ENCODE measurements around the gene ERVH48-1.
"Not testable (repeated sequence)": the region's sequence is repeated elsewhere in the genome, so short reads cannot be mapped to it uniquely, and the experiment has no call there.

ERVH48-1 gene

DNA sequence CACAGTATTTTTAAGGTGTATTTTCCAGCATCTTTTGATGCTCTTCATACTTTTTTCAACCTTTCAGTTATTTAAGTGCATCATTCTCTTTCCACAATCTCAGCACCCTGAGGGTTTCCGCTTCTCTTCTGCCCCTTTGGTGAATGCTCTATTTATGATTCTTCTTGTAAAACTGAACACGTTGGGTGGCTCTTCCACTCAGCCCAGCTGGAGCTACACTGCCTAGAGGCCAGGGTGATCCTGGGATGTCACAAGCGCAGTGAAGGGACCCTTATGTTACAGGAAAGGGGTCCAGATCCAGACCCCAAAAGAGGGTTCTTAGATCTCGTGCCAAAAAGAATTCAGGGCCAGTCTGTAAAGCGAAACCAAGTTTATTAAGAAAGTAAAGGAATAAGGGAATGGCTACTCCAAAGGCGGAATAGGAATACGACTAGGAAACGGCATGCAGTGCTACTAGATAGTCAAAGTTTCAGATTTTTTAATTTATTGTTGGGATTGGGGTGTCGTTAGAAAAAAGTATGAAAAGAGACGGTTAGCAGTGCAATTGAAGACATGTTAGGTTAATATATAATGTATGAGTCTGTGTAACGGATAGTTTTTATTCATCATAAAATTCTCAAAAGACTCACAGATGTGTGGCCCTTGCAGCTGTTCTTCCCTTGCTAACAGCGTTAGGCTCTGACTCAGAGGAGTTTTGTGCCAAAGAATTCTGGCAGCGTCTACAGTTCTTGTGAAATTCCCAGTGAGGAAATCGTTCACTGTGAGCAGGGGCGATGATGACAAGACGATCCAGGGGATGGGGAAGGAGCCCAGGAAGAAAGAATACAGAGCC is 14.4 kb upstream of the ERVH48-1 start:
- Histone ChIP-seq H4K20me1 (no peaks in the 10 kb centered on the region), H3K27me3 (no peaks in the 10 kb centered on the region), H3K4me3 (no peak overlapping the region), H3K9ac (no peak overlapping the region), H3K9me3 (no peaks in the 10 kb centered on the region), H3K4me1 (peaks cover 8% of the 10 kb centered on the region; the same call in 1 of the 2 replicates), H3K36me3 (no peaks in the 10 kb centered on the region), H3K27ac (no peak overlapping the region), H3K4me2 (no peak overlapping the region)
- TF ChIP-seq Cebpa-rat (IDR thresholded peaks at IDR 0.05), result no peak

GRCh38 chr21:42938606-42938995 is 13.2 kb upstream of the ERVH48-1 start:
- H3K27ac ChIP-seq, H3K9ac ChIP-seq, H3K4me1 ChIP-seq, H3K4me3 ChIP-seq, H3K9me3 ChIP-seq, H3K27me3 ChIP-seq, H4K20me1 ChIP-seq, H3K4me2 ChIP-seq, H3K36me3 ChIP-seq: not testable (repeated sequence)

DNA sequence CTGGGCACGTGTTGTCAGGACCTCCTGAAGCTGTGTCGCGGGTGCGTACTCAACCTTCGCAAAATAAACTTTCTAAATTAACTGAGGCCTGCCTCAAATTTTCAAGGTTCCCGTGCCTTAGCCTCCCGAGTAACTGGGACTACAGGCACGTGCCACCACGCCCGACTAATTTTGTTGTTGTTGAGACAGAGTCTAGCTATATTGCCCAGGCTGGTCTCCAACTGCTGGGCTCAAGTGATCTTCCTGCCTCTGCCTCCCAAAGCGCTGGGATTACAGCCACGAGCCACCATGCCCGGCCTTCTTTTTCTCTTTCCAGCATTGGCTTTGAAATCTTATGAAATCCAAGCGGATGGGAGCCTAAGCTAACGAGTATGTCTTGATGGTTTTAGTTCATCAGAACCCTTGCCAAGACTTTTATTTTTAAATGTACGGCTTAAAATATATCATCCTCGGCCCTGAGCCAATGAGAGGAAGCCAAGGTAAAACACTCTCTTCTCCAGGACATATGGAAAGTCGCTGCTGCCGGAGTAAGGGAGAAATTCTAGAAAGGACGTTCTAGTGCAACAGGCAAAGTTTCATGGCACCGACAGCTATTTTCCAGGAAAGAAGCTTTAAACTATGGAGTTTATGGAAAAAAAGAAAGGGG is 12.7 kb upstream of the ERVH48-1 start:
- H3K27ac ChIP-seq, result no peak overlapping the region
- H3K4me2 ChIP-seq, result no peak overlapping the region
- H3K9ac ChIP-seq, result no peak overlapping the region
- H3K36me3 ChIP-seq, result no peaks in the 10 kb centered on the region
- no peak for TF ChIP-seq Cebpa-rat (IDR thresholded peaks at IDR 0.05)
- H3K4me3 ChIP-seq, result no peak overlapping the region
- H3K4me1 ChIP-seq, result peaks cover 8% of the 10 kb centered on the region; the same call in 1 of the 2 replicates
- H4K20me1 ChIP-seq, result no peaks in the 10 kb centered on the region
- H3K9me3 ChIP-seq, result no peaks in the 10 kb centered on the region
- H3K27me3 ChIP-seq, result no peaks in the 10 kb centered on the region

GRCh38 chr21:42937034-42937940 is 11.9 kb upstream of the ERVH48-1 start:
- not testable (repeated sequence) for H3K27ac ChIP-seq, H3K9ac ChIP-seq, H3K4me2 ChIP-seq, H3K27me3 ChIP-seq, H4K20me1 ChIP-seq, H3K4me1 ChIP-seq, H3K4me3 ChIP-seq, H3K36me3 ChIP-seq, H3K9me3 ChIP-seq

- H3K27ac ChIP-seq, H3K36me3 ChIP-seq, H3K27me3 ChIP-seq, H3K4me3 ChIP-seq, H3K9ac ChIP-seq, H4K20me1 ChIP-seq, H3K9me3 ChIP-seq, H3K4me2 ChIP-seq: not testable (repeated sequence)
- peaks cover 12% of the 10 kb centered on the region; the same call in 1 of the 2 replicates for H3K4me1 ChIP-seq
These were observed 10.9 kb upstream of the ERVH48-1 start for GRCh38 chr21:42936360-42936759.

DNA sequence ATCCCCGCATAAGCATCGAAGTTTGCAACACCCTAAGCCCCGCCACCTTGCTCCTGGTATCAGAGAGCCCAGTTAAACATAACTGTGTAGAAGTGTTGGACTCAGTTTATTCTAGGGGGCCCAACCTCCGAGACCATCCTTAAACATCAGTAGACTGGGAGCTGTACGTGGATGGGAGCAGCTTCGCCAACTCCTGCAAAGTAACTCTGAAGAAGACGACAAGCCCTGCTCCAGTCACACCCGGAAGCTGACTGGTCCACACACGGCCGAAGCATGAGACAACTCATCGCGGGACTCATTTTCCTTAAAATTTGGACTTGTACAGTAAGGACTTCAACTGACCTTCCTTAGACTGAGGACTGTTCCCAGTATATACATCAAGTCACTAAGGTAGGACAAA is 8.5 kb upstream of the ERVH48-1 start:
- not testable (repeated sequence) for H4K20me1 ChIP-seq, H3K9ac ChIP-seq, H3K4me2 ChIP-seq, H3K36me3 ChIP-seq, H3K4me3 ChIP-seq, H3K9me3 ChIP-seq, H3K27me3 ChIP-seq, H3K27ac ChIP-seq
- H3K4me1 ChIP-seq, result peaks cover 16% of the 10 kb centered on the region; the same call in 1 of the 2 replicates

- H4K20me1 ChIP-seq, H3K4me2 ChIP-seq, H3K36me3 ChIP-seq, H3K27ac ChIP-seq, H3K9me3 ChIP-seq, H3K9ac ChIP-seq, H3K4me3 ChIP-seq, H3K27me3 ChIP-seq: not testable (repeated sequence)
- peaks cover 16% of the 10 kb centered on the region; the same call in 1 of the 2 replicates for H3K4me1 ChIP-seq
These were observed 7.9 kb upstream of the ERVH48-1 start for GRCh38 chr21:42933137-42933970.

DNA sequence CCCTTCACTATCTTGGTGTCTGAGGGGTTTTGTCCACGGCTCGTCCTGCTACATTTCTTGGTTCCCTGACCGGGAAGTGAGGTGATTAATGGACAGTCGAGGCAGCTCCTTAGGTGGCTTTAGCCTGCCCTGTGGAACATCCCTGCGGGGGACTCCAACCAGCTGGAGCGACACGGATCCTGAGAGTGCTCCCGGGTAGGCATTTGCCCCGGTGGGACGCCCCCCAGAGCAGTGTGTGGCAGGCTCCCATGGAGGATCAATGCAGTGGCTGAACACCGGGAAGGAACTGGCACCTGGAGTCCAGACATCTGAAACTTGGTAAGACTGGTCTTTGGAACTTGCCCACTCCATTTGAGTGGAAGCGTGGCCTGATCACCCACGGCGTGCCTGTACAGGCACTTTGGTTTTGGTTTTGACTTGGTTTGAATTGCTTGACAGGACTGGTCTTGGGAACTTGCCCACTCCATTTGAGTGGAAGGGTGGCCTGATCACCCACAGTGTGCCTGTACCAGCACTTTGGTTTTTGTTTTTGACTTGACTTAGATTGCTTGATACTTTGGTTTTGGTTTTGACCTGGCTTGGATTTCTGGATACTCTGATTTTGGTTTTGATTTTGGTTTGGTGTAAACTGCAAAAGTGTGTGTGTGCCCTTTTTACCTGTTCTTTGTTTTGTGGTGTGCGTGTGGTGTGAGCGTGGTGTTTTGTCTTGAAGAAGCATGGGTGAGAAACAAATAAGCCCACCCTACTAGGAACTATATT is 7.1 kb upstream of the ERVH48-1 start:
- H3K27me3 ChIP-seq, H3K27ac ChIP-seq, H3K9me3 ChIP-seq, H3K4me3 ChIP-seq, H3K36me3 ChIP-seq, H3K9ac ChIP-seq, H3K4me2 ChIP-seq, H4K20me1 ChIP-seq: not testable (repeated sequence)
- H3K4me1 ChIP-seq, result peaks cover 21% of the 10 kb centered on the region
